Measurements from ENCODE around the gene WDR49.

WDR49 gene

DNA sequence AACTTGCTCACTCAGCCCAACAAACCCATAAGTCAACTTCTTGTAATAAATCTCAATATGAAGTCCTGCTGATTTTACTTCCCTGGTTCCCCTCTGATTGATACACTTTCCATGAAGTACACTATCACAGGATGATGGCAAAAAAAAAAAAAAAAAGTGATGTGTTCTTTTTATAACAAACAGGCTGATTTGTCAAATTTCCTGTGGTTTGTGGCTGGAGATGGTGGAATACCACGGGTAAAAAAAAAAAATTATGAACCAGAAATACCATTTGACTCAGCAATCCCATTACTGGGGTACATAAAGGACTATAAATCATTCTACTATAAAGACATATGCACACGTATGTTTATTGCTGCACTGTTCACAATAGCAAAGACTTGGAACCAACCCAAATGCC is 169.2 kb downstream of the WDR49 start:
- H3K9me3 ChIP-seq (ENCODE audit: control extremely low read depth in 1 of 5, control insufficient read depth in 4 of 5, insufficient read depth in 2 of 5, low read depth in 1 of 5, low read length in 4 of 5): peaks cover 0 to 11% (median 0%) of the 10 kb centered on the region in 5 experiments
- no CpG with 5 or more reads among the region's 2 CpGs for WGBS (ENCODE audit: insufficient coverage)
- CTCF ChIA-PET: no interaction called here
- peaks cover 0 to 3% (median 1%) of the 10 kb centered on the region in 4 experiments for H3K4me1 ChIP-seq (ENCODE audit: control extremely low read depth in 1 of 4, control insufficient read depth in 4 of 4, insufficient read depth in 4 of 4, low read length in 3 of 4)
- no peak overlapping the region for H3K27ac ChIP-seq (ENCODE audit: insufficient read depth in 1 of 2, low read depth in 1 of 2, low read length in 2 of 2, poor library complexity in 1 of 2, severe bottlenecking in 2 of 2)
- POLR2A ChIA-PET: no interaction called here
- no peak overlapping the region for H3K4me3 ChIP-seq (ENCODE audit: control insufficient read depth in 1 of 7, extremely low read depth in 1 of 7, insufficient read depth in 4 of 7, low read depth in 2 of 7, low read length in 6 of 7)
- peak; percentile 17 to 65 (median 63) for DNase-seq
- no peaks in the 10 kb centered on the region for H3K27me3 ChIP-seq (replicated peaks in 2 of 5; ENCODE audit: control insufficient read depth in 4 of 5, insufficient read depth in 5 of 5, low read length in 4 of 5)
- no peaks in the 10 kb centered on the region for H3K36me3 ChIP-seq (ENCODE audit: control insufficient read depth in 4 of 4, insufficient read depth in 4 of 4, low read length in 3 of 4)

DNA sequence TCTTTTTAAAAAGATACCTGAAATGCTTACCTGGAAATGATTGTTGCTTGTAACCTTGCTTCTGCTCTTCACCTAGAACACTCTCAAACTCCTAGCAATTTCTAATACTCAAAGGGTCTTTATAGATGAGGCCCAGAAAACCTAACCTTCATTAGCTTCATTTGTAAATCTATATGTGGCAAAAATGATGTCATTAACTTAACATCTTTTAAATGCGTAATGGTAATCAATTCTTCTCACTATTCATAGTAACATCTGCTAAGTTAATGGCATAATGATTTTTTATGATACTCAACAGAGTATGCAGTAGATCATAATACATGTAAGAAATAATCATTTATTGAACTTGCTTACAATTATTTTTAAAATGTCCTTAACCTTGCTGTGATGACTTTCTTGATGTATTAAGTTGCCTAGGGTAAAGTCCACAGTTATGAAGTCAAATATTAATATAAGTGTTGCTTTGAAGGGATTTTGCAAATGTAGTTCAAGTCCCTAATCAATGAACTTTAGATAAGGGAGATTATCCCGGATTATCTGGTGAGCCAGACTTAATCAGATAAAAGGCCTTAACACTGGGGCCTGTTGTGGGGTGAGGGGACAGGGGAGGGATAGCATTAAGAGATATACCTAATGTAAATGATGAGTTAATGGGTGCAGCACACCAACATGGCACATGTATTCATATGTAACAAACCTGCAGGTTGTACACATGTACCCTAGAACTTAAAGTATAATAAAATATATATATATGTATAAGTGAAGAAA is 169.8 kb downstream of the WDR49 start:
- H3K4me3 ChIP-seq (ENCODE audit: control insufficient read depth in 1 of 7, extremely low read depth in 1 of 7, insufficient read depth in 4 of 7, low read depth in 2 of 7, low read length in 6 of 7): no peak overlapping the region

DNA sequence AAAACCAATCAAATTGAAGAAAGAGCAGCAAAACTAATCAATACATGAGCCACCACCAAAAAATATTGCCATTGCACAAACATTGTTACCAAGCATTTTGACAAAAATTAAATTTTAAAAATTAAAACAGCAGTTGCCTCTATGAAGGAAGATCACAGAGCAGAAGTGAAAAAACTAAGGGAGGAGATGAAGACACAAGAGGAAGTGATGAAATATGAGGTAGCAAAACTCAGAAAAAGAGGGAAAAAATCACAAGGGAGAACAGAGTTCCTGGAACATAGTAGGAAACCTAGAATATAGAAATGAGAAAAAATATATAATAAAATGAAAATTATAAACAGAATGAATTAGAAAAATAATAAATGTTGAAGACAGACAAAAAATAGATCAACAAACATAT is 172.6 kb downstream of the WDR49 start:
- ChIA-PET CTCF (interaction anchor here (1.4 kb wide), 1 partner anchor 13 kb away, joined by 4 read pairs; no protein-coding TSS in a partner anchor), POLR2A (no interaction called here)

More for the DNA sequence above, 169.8 kb downstream of the WDR49 start:
- peaks cover 0 to 11% (median 0%) of the 10 kb centered on the region in 5 experiments for H3K9me3 ChIP-seq (ENCODE audit: control extremely low read depth in 1 of 5, control insufficient read depth in 4 of 5, insufficient read depth in 2 of 5, low read depth in 1 of 5, low read length in 4 of 5)
- ChIA-PET POLR2A (no interaction called here), CTCF (no interaction called here)
- H3K4me1 ChIP-seq (ENCODE audit: control extremely low read depth in 1 of 4, control insufficient read depth in 4 of 4, insufficient read depth in 4 of 4, low read length in 3 of 4): peaks cover 0 to 3% (median 1%) of the 10 kb centered on the region in 4 experiments
- no peak overlapping the region for H3K27ac ChIP-seq (ENCODE audit: insufficient read depth in 1 of 2, low read depth in 1 of 2, low read length in 2 of 2, poor library complexity in 1 of 2, severe bottlenecking in 2 of 2)
- WGBS (ENCODE audit: insufficient coverage): no CpG with 5 or more reads among the region's 2 CpGs
- DNase-seq: no peak
- H3K27me3 ChIP-seq (replicated peaks in 2 of 5; ENCODE audit: control insufficient read depth in 4 of 5, insufficient read depth in 5 of 5, low read length in 4 of 5): no peaks in the 10 kb centered on the region
- H3K36me3 ChIP-seq (ENCODE audit: control insufficient read depth in 4 of 4, insufficient read depth in 4 of 4, low read length in 3 of 4): no peaks in the 10 kb centered on the region

DNA sequence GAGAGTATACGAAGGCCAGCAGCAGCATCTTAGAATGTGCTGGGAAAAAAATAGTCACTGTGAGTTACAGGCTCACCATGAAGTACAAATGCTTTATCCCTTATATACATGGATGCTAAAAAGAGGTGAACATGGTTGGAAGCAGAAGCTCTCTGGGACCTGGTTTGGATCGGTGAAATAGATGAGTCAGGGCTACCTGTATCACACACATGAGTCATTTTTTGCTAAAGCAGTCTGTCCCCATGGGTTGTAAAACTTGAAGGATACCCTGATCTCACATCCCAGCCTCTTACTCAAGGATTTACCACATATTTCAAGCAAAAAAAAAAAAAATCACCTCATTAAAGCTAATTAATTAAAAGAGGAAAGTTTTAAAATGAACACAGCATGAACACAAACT is 173.0 kb downstream of the WDR49 start:
- Histone ChIP-seq H3K4me3 (ENCODE audit: control insufficient read depth in 1 of 7, extremely low read depth in 1 of 7, insufficient read depth in 4 of 7, low read depth in 2 of 7, low read length in 6 of 7) (no peak overlapping the region), H3K9me3 (ENCODE audit: control extremely low read depth in 1 of 5, control insufficient read depth in 4 of 5, insufficient read depth in 2 of 5, low read depth in 1 of 5, low read length in 4 of 5) (peaks cover 0 to 2% (median 0%) of the 10 kb centered on the region in 5 experiments), H3K36me3 (ENCODE audit: control insufficient read depth in 4 of 4, insufficient read depth in 4 of 4, low read length in 3 of 4) (no peaks in the 10 kb centered on the region), H3K27me3 (replicated peaks in 2 of 5; ENCODE audit: control insufficient read depth in 4 of 5, insufficient read depth in 5 of 5, low read length in 4 of 5) (no peaks in the 10 kb centered on the region), H3K4me1 (ENCODE audit: control extremely low read depth in 1 of 4, control insufficient read depth in 4 of 4, insufficient read depth in 4 of 4, low read length in 3 of 4) (peaks cover 0 to 3% (median 1%) of the 10 kb centered on the region in 4 experiments), H3K27ac (ENCODE audit: insufficient read depth in 1 of 2, low read depth in 1 of 2, low read length in 2 of 2, poor library complexity in 1 of 2, severe bottlenecking in 2 of 2) (no peak overlapping the region)
- ChIA-PET POLR2A (no interaction called here), CTCF (interaction anchor here (1.4 kb wide), 1 partner anchor 12 kb away, joined by 4 read pairs; no protein-coding TSS in a partner anchor)
- WGBS (ENCODE audit: insufficient coverage): 100% methylated on average over 2 of the region's 2 CpGs
- DNase-seq: no peak

More for the DNA sequence above, 172.6 kb downstream of the WDR49 start:
- H3K36me3 ChIP-seq (ENCODE audit: control insufficient read depth in 4 of 4, insufficient read depth in 4 of 4, low read length in 3 of 4): no peaks in the 10 kb centered on the region
- peaks cover 0 to 3% (median 1%) of the 10 kb centered on the region in 4 experiments for H3K4me1 ChIP-seq (ENCODE audit: control extremely low read depth in 1 of 4, control insufficient read depth in 4 of 4, insufficient read depth in 4 of 4, low read length in 3 of 4)
- no peaks in the 10 kb centered on the region for H3K27me3 ChIP-seq (replicated peaks in 2 of 5; ENCODE audit: control insufficient read depth in 4 of 5, insufficient read depth in 5 of 5, low read length in 4 of 5)
- peaks cover 0 to 6% (median 0%) of the 10 kb centered on the region in 5 experiments for H3K9me3 ChIP-seq (ENCODE audit: control extremely low read depth in 1 of 5, control insufficient read depth in 4 of 5, insufficient read depth in 2 of 5, low read depth in 1 of 5, low read length in 4 of 5)
- DNase-seq: no peak
- H3K27ac ChIP-seq (ENCODE audit: insufficient read depth in 1 of 2, low read depth in 1 of 2, low read length in 2 of 2, poor library complexity in 1 of 2, severe bottlenecking in 2 of 2): no peak overlapping the region
- no peak overlapping the region for H3K4me3 ChIP-seq (ENCODE audit: control insufficient read depth in 1 of 7, extremely low read depth in 1 of 7, insufficient read depth in 4 of 7, low read depth in 2 of 7, low read length in 6 of 7)

DNA sequence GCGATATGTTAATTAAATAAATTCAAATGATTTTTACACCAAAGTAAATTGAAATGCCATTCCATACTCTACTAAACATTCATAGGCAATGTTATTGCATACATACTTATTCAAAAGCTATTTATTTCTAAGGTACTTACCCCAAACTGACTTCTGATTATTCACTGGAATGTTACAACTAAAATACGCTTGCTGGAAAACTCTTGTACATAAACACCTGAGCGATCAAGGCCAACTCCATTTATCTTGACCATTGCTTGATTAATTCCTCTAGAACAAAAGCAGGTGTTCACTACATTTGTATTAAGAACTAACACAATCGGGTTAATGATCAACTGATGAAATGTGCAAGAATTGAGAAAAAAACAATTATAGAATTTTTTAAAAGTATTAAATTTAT is 179.9 kb downstream of the WDR49 start, which contains the start of gene SERPINI2:
TSS of gene SERPINI2 (minus strand) at position 180 of the 400 bp plus-strand sequence. CDS start 2,208 bp downstream, outside the sequence.
- POLR2A ChIA-PET: no interaction called here
- H3K9me3 ChIP-seq (ENCODE audit: control extremely low read depth in 1 of 5, control insufficient read depth in 4 of 5, insufficient read depth in 2 of 5, low read depth in 1 of 5, low read length in 4 of 5): no peaks in the 10 kb centered on the region
- H3K4me1 ChIP-seq (ENCODE audit: control extremely low read depth in 1 of 4, control insufficient read depth in 4 of 4, insufficient read depth in 4 of 4, low read length in 3 of 4): no peaks in the 10 kb centered on the region
- no peaks in the 10 kb centered on the region for H3K36me3 ChIP-seq (ENCODE audit: control insufficient read depth in 4 of 4, insufficient read depth in 4 of 4, low read length in 3 of 4)
- H3K27ac ChIP-seq (ENCODE audit: insufficient read depth in 1 of 2, low read depth in 1 of 2, low read length in 2 of 2, poor library complexity in 1 of 2, severe bottlenecking in 2 of 2): no peak within 1 kb of the TSS
- no peak within 1 kb of the TSS for H3K4me3 ChIP-seq (ENCODE audit: control insufficient read depth in 1 of 7, extremely low read depth in 1 of 7, insufficient read depth in 4 of 7, low read depth in 2 of 7, low read length in 6 of 7)
- DNase-seq: no peak
- CTCF ChIA-PET: interaction anchor here (1.0 kb wide), 1 partner anchor 25 kb away, joined by 3 read pairs; no protein-coding TSS in a partner anchor
- WGBS (ENCODE audit: insufficient coverage): 100% methylated on average over 2 of the region's 4 CpGs
- H3K27me3 ChIP-seq (replicated peaks in 2 of 5; ENCODE audit: control insufficient read depth in 4 of 5, insufficient read depth in 5 of 5, low read length in 4 of 5): no peaks in the 10 kb centered on the region

DNA sequence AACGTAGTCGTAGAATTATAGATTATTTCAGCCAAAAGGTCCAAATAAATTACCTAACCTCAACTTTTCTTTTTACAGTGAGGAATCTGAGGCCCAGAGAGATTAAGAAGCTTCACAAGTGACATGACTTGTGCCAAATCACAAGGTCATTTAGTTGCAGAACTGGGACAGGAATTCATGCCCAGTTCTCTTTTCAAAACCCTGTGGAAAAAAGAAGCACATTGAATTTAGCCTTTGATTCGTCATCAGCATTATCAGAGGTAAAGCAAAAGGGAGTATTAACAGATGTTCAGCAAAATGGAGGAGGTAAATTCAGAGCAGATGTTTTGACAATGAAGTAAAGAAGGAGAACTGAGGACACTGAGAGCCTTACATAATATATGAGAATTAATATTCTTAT is 184.4 kb downstream of the WDR49 start:
- peaks cover 0 to 5% (median 1%) of the 10 kb centered on the region in 4 experiments for H3K36me3 ChIP-seq (ENCODE audit: control insufficient read depth in 4 of 4, insufficient read depth in 4 of 4, low read length in 3 of 4)
- H3K4me1 ChIP-seq (ENCODE audit: control extremely low read depth in 1 of 4, control insufficient read depth in 4 of 4, insufficient read depth in 4 of 4, low read length in 3 of 4): no peaks in the 10 kb centered on the region
- no peak overlapping the region for H3K27ac ChIP-seq (ENCODE audit: insufficient read depth in 1 of 2, low read depth in 1 of 2, low read length in 2 of 2, poor library complexity in 1 of 2, severe bottlenecking in 2 of 2)
- H3K9me3 ChIP-seq (ENCODE audit: control extremely low read depth in 1 of 5, control insufficient read depth in 4 of 5, insufficient read depth in 2 of 5, low read depth in 1 of 5, low read length in 4 of 5): no peaks in the 10 kb centered on the region
- ChIA-PET CTCF (interaction anchor here (1.6 kb wide), 1 partner anchor 11 kb away, joined by 4 read pairs; no protein-coding TSS in a partner anchor), POLR2A (no interaction called here)
- WGBS (ENCODE audit: insufficient coverage): 95% methylated on average over 3 of the region's 3 CpGs
- no peak overlapping the region for H3K4me3 ChIP-seq (ENCODE audit: control insufficient read depth in 1 of 7, extremely low read depth in 1 of 7, insufficient read depth in 4 of 7, low read depth in 2 of 7, low read length in 6 of 7)
- DNase-seq: no peak
- H3K27me3 ChIP-seq (replicated peaks in 2 of 5; ENCODE audit: control insufficient read depth in 4 of 5, insufficient read depth in 5 of 5, low read length in 4 of 5): no peaks in the 10 kb centered on the region
